HepG2 (cell line): ENCODE results near the gene NATD1. TPM values are rescaled to one million over a fixed set of nuclear protein-coding genes. Genes with fewer than 3 reads are reported as not detected.

Experiments used
- CAMTA2 ChIP-seq: sonication (generic); formaldehyde crosslinking; IDR thresholded peaks from 2 replicates; pipeline ENCODE4 v1.4.0; 2020; ENCODE audit warnings: mild to moderate bottlenecking, missing genetic modification reagents, borderline replicate concordance
- KIAA2018 ChIP-seq: sonication (generic); formaldehyde crosslinking; IDR thresholded peaks from 2 replicates; pipeline ENCODE4 v1.5.0; 2020; ENCODE audit warnings: mild to moderate bottlenecking, missing genetic modification reagents, borderline replicate concordance
- MXD4 ChIP-seq: IDR thresholded peaks from 2 replicates; pipeline ENCODE4 v1.6.1; 2016; ENCODE audit warnings: mild to moderate bottlenecking, missing biosample characterization, missing genetic modification reagents
- SNAPC4 ChIP-seq: sonication (generic); formaldehyde crosslinking; IDR thresholded peaks from 2 replicates; pipeline ENCODE4 v1.4.0; 2020; ENCODE audit warnings: mild to moderate bottlenecking, missing genetic modification reagents
- SP4 ChIP-seq: sonication (generic); formaldehyde crosslinking; IDR thresholded peaks from 2 replicates; pipeline ENCODE4 v1.8.1; 2023; ENCODE audit warnings: mild to moderate bottlenecking, missing genetic modification reagents
- ZBTB43 ChIP-seq: sonication (generic); formaldehyde crosslinking; conservative IDR thresholded peaks from 2 replicates; pipeline ENCODE4 v1.4.0; 2020; ENCODE audit warnings: missing genetic modification reagents
- ZNF12 ChIP-seq: sonication (generic); formaldehyde crosslinking; IDR thresholded peaks from 2 replicates; pipeline ENCODE4 v1.5.0; 2020; ENCODE audit warnings: missing genetic modification reagents
- ZNF781 ChIP-seq: sonication (generic); formaldehyde crosslinking; IDR thresholded peaks from 2 replicates; pipeline ENCODE4 v1.5.1; 2020; ENCODE audit warnings: borderline replicate concordance, mild to moderate bottlenecking, missing genetic modification reagents; ENCODE audit errors: not compliant biosample characterization
- ZSCAN9 ChIP-seq: IDR thresholded peaks from 2 replicates; pipeline ENCODE4 v1.6.1; 2016; ENCODE audit warnings: borderline replicate concordance
- polyA plus RNA-seq, 8 experiments: library from polyadenylated mRNA; depleted of rRNA in 3 of 8; stranded (reverse) in 7 of 8; unstranded in 1 of 8; fragments of >200 nt; fragmentation: Illumina TruSeq in 4 of 8; extraction: Trizol in 4 of 8; gene quantifications; 2 replicates each; pipeline versions ENCODE4 v1.2.1 to v1.2.3, GENCODE V29; 2011 to 2016; ENCODE audit warnings: low read depth in 4 of 8, missing spikeins in 1 of 8, mixed read lengths in 1 of 8; ENCODE audit not compliant: insufficient read depth in 1 of 8
- total RNA-seq, 5 experiments: library from RNA; depleted of rRNA; stranded (reverse); fragments of >200 nt; fragmentation: Illumina TruSeq; extraction: Trizol; gene quantifications; 2 replicates each; pipeline ENCODE4 v1.2.3, GENCODE V29; 2016; ENCODE audit warnings: low read depth in 1 of 5
- TF ChIP-seq, protein P1 (sequence below): sonication (generic); formaldehyde crosslinking; IDR thresholded peaks from 2 replicates; pipeline ENCODE4 v1.4.0; 2020; ENCODE audit warnings: missing genetic modification reagents

NATD1 gene
- total and polyA plus RNA-seq, 2 of the 13 experiments (the other 11 are each of a cell fraction or from before 2014, with no cell fraction given), result 0.31 to 2.3 TPM

GRCh38 chr17:21287703-21288449 lies 34.7 kb upstream of the NATD1 start (continued):
- TF ChIP-seq KIAA2018, result no peak
- peak; percentile 66; the same call in 1 of the 2 replicates for TF ChIP-seq SP4
- no peak for TF ChIP-seq ZSCAN9
- TF ChIP-seq CAMTA2 (CRISPR knock-in tag), result no peak
- peak; percentile 56 for TF ChIP-seq SNAPC4 (CRISPR knock-in tag)
- TF ChIP-seq, protein P1, sequence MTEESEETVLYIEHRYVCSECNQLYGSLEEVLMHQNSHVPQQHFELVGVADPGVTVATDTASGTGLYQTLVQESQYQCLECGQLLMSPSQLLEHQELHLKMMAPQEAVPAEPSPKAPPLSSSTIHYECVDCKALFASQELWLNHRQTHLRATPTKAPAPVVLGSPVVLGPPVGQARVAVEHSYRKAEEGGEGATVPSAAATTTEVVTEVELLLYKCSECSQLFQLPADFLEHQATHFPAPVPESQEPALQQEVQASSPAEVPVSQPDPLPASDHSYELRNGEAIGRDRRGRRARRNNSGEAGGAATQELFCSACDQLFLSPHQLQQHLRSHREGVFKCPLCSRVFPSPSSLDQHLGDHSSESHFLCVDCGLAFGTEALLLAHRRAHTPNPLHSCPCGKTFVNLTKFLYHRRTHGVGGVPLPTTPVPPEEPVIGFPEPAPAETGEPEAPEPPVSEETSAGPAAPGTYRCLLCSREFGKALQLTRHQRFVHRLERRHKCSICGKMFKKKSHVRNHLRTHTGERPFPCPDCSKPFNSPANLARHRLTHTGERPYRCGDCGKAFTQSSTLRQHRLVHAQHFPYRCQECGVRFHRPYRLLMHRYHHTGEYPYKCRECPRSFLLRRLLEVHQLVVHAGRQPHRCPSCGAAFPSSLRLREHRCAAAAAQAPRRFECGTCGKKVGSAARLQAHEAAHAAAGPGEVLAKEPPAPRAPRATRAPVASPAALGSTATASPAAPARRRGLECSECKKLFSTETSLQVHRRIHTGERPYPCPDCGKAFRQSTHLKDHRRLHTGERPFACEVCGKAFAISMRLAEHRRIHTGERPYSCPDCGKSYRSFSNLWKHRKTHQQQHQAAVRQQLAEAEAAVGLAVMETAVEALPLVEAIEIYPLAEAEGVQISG, result peak; percentile 39; the same call in 1 of the 2 replicates
- peak; percentile 62 for TF ChIP-seq ZNF781 (CRISPR knock-in tag)
- peak; percentile 62; the same call in 1 of the 2 replicates for TF ChIP-seq ZBTB43 (CRISPR knock-in tag)
- no peak for TF ChIP-seq ZNF12 (CRISPR knock-in tag)
- peak; percentile 69 for TF ChIP-seq MXD4 (CRISPR knock-in tag)
